GM12891 (cell line): ENCODE measurements around the gene CDC40. TPM values are rescaled to one million over a fixed set of nuclear protein-coding genes. Genes with fewer than 3 reads are reported as not detected.
A peak's percentile ranks its signal among the peaks of the same experiment; 100 is the strongest.

ENCODE experiments used
- DNase-seq: peaks from one replicate; pipeline ENCODE4 v3.0.0; 2011; ENCODE audit warnings: low spot score; ENCODE audit not compliant: insufficient read length
- FAIRE-seq: peaks from 2 replicates; lab custom pipeline; 2011; peaks lifted over from hg19 to GRCh38; lab: Jason Lieb, UNC
- PAX5 ChIP-seq: IDR thresholded peaks from 2 replicates; pipeline ENCODE4 v1.6.1; 2011; ENCODE audit warnings: low read length, moderate library complexity, mild to moderate bottlenecking; ENCODE audit not compliant: insufficient read depth, severe bottlenecking
- POLR2A ChIP-seq: IDR thresholded peaks from 2 replicates; pipeline ENCODE4 v1.6.1; 2011; ENCODE audit warnings: low read depth, low read length, control low read depth
- POLR2AphosphoS5 ChIP-seq: IDR thresholded peaks from 2 replicates; pipeline ENCODE4 v1.6.1; 2011; ENCODE audit warnings: low read depth, low read length, control low read depth
- POU2F2 ChIP-seq: IDR thresholded peaks from 2 replicates; pipeline ENCODE4 v1.6.1; 2011; ENCODE audit warnings: low read depth, mild to moderate bottlenecking, control low read depth, low read length, moderate library complexity
- SPI1 ChIP-seq: IDR thresholded peaks from 2 replicates; pipeline ENCODE4 v1.6.1; 2011; ENCODE audit warnings: low read depth, low read length, control low read depth
- TAF1 ChIP-seq: IDR thresholded peaks from 2 replicates; pipeline ENCODE4 v1.6.1; 2011; ENCODE audit warnings: low read depth, low read length, control low read depth
- polyA plus RNA-seq: library from polyadenylated mRNA; unstranded; fragments of >200 nt; gene quantifications from one replicate; pipeline ENCODE4 v1.2.1, GENCODE V29; 2012; ENCODE audit warnings: low read depth, missing spikeins, inconsistent platforms; ENCODE audit not compliant: missing spikeins

The CDC40 gene
- 11.4 TPM for polyA plus RNA-seq

DNA sequence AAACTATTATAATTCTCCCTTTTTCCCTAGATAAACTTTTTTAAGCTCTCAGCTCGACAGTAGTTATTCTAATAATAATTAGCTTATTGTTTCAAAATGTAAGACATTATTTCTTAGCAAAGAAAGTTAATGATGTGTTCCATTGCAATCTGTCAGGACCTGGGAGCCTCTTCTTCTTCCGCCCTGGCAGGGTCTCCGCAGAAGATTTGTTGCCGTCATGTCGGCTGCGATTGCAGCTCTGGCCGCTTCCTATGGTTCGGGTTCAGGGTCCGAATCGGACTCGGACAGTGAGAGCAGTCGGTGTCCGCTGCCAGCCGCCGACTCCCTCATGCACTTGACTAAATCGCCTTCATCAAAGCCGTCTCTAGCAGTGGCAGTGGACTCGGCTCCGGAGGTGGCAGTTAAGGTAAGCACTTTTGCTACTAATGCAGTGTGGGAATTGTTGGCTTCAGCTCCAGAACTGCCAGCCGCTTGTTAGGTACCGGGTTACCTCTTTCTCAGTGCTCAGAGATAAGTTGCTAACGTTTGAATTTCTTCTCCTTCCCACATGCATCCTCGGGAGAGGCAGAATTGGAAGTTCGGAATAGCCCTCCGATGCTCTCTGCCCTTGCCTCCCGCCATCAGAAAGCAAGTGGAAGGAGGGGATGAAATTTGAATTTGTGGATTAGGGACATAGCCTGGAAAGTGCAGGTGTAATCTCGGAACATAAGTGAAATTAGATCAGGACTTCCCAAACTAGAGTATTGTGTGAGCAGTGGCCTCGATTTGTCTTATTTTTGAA is at the start of gene CDC40:
TSS of gene CDC40 (plus strand) at position 200 of the 781 bp plus-strand sequence. CDS start at position 218, 18 bp downstream.
- no peak for DNase-seq
- no peak for FAIRE-seq
- TF ChIP-seq POLR2A (peak; percentile 86), SPI1 (no peak), TAF1 (peak; percentile 72), POU2F2 (0 out of 2 replicates have a peak, but pooled peaks have one; percentile 20), POLR2AphosphoS5 (peak; percentile 77), PAX5 (no peak)

DNA sequence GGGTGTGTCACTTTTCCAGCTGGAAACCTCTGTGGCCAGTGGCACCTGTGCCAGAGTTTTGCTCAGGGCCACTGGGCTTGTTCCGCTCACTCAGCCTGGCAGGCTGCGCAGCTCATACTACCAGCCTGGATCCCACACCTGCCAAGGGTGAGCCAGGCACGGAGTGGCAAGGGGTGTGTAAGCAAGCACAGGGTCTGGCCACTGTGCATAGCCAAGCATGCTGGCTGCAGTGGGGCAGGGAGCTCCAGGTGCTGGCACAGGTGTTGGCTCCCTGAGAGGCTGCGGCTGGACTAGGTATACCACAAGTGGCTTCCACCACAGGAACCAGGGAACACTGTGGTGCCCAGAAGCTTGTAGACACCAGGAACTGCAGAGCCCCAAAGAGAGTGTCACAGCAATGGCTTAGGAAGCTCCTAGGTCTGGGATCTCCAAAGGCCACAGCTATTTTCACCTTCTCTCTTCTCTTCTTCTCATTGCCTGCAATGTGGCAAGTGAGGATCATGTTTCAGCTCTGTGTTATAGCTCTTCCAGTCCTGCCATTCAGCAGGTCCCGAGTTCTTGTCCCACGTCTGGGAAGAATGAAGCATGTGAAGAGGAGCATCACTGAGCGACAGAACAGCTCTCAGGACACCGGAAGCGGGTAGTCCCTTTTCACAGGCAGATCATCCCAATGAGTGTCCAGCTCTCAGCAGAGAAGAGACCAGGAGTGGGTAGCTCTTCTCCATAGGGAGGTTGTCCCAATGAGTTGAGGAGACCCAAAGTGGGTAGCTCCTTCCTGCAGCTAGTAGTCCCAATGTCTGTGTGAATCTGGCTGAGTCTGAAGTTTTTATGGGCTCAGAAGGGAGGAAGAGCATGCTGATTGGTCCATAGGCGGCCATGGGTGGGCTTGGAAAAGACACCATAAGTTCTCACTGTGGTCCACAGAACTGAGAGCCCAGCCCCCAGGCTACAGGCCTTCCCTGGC is 42.0 kb upstream of the CDC40 start:
- TF ChIP-seq TAF1 = no peak
- TF ChIP-seq POLR2A = no peak
- no peak for TF ChIP-seq POU2F2
- no peak for FAIRE-seq
- DNase-seq = no peak

DNA sequence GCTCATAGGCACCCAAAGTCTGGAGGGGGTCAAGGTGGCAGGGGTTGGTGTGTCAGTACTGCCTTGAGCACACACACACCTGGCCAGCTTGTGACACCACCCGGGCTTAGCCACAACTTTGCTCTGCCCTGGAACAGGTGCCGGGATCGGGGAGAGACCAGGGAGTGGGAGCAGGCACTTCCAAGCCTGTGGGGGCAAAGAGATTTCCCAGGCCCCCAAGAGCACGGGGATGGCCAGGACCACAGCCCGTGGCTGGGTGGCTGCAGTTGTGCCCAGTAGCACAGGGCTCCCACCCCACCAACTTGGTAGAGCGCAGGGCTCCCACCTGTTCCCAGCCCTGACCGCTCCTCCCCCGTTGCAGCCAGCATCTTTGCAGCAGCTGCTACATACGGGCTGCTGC is 41.2 kb upstream of the CDC40 start:
- DNase-seq = no peak
- FAIRE-seq = no peak
- no peak for TF ChIP-seq POLR2A
- TF ChIP-seq POU2F2 = no peak
- TF ChIP-seq TAF1 = no peak
- TF ChIP-seq POLR2AphosphoS5 = no peak
- no peak for TF ChIP-seq SPI1
- no peak for TF ChIP-seq PAX5

DNA sequence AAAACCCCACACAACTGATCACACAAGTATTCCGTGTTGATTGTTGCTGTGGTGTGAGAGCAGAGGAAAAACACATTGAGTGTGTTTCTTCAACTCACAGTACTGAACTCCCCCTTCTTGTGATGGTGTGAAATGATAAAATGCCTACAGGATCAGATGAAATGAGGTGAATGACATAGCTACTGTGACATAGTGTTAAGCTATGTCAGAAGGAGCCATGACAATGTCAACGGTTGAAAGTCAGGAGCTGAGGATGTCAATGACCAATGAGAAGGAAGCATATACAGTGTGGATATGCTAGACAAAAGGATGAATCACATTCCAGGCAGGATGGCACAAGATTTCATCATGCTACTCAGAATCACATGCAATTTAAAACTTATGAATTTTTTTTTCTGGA is 39.6 kb upstream of the CDC40 start:
- no peak for TF ChIP-seq POLR2A
- no peak for TF ChIP-seq TAF1
- TF ChIP-seq POLR2AphosphoS5 = no peak
- no peak for TF ChIP-seq POU2F2
- no peak for TF ChIP-seq PAX5
- no peak for TF ChIP-seq SPI1
- DNase-seq (no peak), FAIRE-seq (no peak)

DNA sequence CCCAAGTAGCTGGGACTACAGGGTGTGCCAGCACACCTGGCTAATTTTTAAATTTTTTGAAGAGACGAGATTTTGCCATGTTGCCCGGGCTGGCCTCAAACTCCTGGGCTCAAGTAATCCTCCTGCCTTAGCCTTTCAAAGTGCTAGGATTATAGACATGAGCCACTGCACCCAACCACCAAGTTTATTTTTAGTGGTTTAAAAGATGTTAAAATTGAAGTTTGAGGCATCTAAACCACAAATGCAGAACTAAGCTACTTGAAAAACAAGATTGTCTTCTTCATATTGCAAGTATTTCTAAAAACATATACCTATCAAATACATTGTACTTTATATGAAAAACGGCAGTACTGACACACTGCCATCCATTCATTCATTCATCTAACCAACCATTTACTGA is 32.4 kb upstream of the CDC40 start:
- FAIRE-seq (no peak), DNase-seq (no peak)
- TF ChIP-seq SPI1 = no peak
- TF ChIP-seq POU2F2 = no peak
- TF ChIP-seq PAX5 = no peak
- TF ChIP-seq POLR2AphosphoS5 = no peak
- no peak for TF ChIP-seq TAF1
- no peak for TF ChIP-seq POLR2A

DNA sequence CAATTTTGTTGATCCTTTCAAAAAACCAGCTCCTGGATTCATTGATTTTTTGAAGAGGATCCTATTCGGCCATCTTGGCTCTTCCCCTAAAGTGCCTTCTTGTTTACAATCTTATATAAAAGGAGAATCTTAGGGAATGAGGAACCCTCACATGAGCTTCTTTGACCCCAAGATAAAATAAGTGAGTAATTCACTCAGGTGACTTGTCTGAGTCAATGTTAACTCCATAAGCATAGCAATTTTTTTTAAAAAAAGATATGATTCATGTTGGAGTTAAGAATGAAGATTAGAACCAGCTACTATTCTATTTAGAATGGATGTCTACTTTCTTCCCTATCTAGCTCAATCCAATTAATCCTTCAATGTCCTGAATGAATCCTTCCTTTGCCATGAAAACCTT is 21.7 kb upstream of the CDC40 start:
- FAIRE-seq = no peak

DNA sequence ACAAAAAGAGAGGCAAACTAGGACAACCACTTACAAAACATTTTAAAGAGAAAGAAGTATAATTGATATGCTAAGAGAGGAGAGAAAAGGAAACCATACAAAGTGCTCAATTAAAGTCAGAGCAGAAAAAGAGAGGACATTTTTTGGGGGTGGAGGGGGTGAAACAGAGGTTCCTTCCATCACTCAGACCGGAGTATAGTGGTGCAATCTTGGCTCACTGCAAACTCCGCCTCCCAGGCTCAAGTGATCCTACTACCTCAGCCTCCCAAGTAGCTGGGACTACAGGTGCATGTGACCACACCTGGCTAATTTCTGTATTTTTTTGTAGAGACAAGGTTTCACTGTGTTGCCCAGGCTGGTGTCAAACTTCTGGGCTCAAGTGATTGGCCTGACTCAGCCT is 10.1 kb upstream of the CDC40 start:
- no peak for FAIRE-seq
- no peak for DNase-seq
- TF ChIP-seq PAX5 = no peak
- TF ChIP-seq POLR2A = no peak
- TF ChIP-seq POLR2AphosphoS5 = no peak
- TF ChIP-seq TAF1 = no peak
- no peak for TF ChIP-seq SPI1

More for the DNA sequence above, 21.7 kb upstream of the CDC40 start:
- no peak for DNase-seq
- no peak for TF ChIP-seq SPI1
- TF ChIP-seq POLR2A = no peak
- TF ChIP-seq POU2F2 = no peak
- no peak for TF ChIP-seq TAF1
- TF ChIP-seq POLR2AphosphoS5 = no peak
- TF ChIP-seq PAX5 = no peak

DNA sequence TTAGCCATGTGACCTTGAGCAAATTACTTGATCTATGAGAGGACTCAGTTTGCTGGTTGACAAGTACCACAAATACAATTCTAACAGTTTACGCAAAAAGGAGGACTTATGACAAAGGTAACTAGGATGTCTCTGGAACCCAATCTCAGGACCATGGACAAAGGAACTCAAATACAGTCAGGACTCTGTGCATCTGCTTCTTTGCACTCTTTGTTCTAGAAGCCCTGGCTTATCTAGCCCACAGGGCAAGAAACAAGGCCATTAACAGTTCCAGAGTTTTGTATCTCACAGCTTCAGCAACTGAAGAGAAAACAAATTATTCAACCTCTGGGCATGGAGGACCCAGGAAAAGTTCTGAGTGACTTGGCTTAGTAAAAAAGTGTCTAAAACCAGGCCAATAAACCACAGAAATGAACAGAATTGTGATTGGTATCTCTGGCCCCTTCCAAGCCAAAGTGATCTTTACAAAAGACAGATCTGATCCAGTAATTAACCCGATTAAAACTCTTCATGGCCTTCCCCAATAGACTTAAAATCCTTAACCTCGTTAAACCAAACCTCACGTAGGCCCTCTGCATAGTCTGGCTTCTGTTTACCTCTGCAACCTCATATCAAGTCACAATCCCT is 6.6 kb upstream of the CDC40 start:
- DNase-seq = no peak
- no peak for FAIRE-seq
- TF ChIP-seq TAF1 (no peak), POU2F2 (no peak), SPI1 (no peak), POLR2A (no peak), POLR2AphosphoS5 (no peak), PAX5 (no peak)
